ENCODE measurements around the gene UBE2D4. TPM values are rescaled to one million over a fixed set of nuclear protein-coding genes. Genes with fewer than 3 reads are reported as not detected.

UBE2D4 gene
- total and polyA plus RNA-seq, 9 of the 15 experiments (the other 6 are each of a cell fraction or from before 2014, with no cell fraction given), result 3.3 to 16.2 (median 7.5) TPM

- peak; percentile 87; the same call in 1 of the 2 replicates for TF ChIP-seq HMGXB4 (CRISPR knock-in tag; IDR thresholded peaks at IDR 0.05)
- TF ChIP-seq CREM (IDR thresholded peaks at IDR 0.05; ENCODE audit: low read depth), result peak; percentile 84
- TF ChIP-seq HOXB6 (CRISPR knock-in tag; IDR thresholded peaks at IDR 0.05; ENCODE audit: borderline replicate concordance), result no peak
- peak; percentile 74 for TF ChIP-seq PHF20 (IDR thresholded peaks at IDR 0.05; ENCODE audit: partially characterized antibody)
- no peak for TF ChIP-seq SMARCA4 (IDR thresholded peaks at IDR 0.05)
- 0 out of 2 replicates have a peak, but pooled peaks have one; percentile 26 for TF ChIP-seq MXI1 (IDR thresholded peaks at IDR 0.05; ENCODE audit: low read depth, low read length)
- TF ChIP-seq GABPA (tag; conservative IDR thresholded peaks at IDR 0.05; ENCODE audit: low read depth), result peak; percentile 23; the same call in 1 of the 2 replicates
- TF ChIP-seq ZNF583 (CRISPR knock-in tag; IDR thresholded peaks at IDR 0.05), result peak; percentile 77; the same call in 1 of the 2 replicates
- no peak for TF ChIP-seq MAFF (IDR thresholded peaks at IDR 0.05; ENCODE audit: low read length)
- TF ChIP-seq ZEB2 (IDR thresholded peaks at IDR 0.05), result peak; percentile 77
- no peak for TF ChIP-seq ZNF699 (CRISPR knock-in tag; IDR thresholded peaks at IDR 0.05; ENCODE audit: insufficient replicate concordance)
- peak; percentile 89 for TF ChIP-seq USF1 (CRISPR knock-in tag; IDR thresholded peaks at IDR 0.05)
- peak; percentile 16; the same call in 1 of the 2 replicates for TF ChIP-seq ATF4 (CRISPR knock-in tag; IDR thresholded peaks at IDR 0.05)
- TF ChIP-seq, protein P1, sequence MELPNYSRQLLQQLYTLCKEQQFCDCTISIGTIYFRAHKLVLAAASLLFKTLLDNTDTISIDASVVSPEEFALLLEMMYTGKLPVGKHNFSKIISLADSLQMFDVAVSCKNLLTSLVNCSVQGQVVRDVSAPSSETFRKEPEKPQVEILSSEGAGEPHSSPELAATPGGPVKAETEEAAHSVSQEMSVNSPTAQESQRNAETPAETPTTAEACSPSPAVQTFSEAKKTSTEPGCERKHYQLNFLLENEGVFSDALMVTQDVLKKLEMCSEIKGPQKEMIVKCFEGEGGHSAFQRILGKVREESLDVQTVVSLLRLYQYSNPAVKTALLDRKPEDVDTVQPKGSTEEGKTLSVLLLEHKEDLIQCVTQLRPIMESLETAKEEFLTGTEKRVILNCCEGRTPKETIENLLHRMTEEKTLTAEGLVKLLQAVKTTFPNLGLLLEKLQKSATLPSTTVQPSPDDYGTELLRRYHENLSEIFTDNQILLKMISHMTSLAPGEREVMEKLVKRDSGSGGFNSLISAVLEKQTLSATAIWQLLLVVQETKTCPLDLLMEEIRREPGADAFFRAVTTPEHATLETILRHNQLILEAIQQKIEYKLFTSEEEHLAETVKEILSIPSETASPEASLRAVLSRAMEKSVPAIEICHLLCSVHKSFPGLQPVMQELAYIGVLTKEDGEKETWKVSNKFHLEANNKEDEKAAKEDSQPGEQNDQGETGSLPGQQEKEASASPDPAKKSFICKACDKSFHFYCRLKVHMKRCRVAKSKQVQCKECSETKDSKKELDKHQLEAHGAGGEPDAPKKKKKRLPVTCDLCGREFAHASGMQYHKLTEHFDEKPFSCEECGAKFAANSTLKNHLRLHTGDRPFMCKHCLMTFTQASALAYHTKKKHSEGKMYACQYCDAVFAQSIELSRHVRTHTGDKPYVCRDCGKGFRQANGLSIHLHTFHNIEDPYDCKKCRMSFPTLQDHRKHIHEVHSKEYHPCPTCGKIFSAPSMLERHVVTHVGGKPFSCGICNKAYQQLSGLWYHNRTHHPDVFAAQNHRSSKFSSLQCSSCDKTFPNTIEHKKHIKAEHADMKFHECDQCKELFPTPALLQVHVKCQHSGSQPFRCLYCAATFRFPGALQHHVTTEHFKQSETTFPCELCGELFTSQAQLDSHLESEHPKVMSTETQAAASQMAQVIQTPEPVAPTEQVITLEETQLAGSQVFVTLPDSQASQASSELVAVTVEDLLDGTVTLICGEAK (IDR thresholded peaks at IDR 0.05), result peak; percentile 17; the same call in 1 of the 2 replicates
- TF ChIP-seq, protein P1 (CRISPR knock-in tag; IDR thresholded peaks at IDR 0.05), result no peak
Observed at GRCh38 chr7:43925984-43926797, at the start of gene UBE2D4 (continued).
